ENCODE results near the gene CNTN4.

CNTN4 gene

GRCh38 chr3:2512881-2513280 is 414.2 kb downstream of the CNTN4 start:
- no peak overlapping the region for H3K4ac ChIP-seq (ENCODE audit: low read depth in 1 of 2, low read length in 2 of 2)
- H4K91ac ChIP-seq (ENCODE audit: low read length) = no peak overlapping the region
- no peak for DNase-seq
- no peak overlapping the region for H3K23ac ChIP-seq (ENCODE audit: low read length in 2 of 2)
- H3K9ac ChIP-seq (ENCODE audit: low read length) = no peak overlapping the region
- H3K79me1 ChIP-seq (replicated peaks; ENCODE audit: low read length, poor library complexity, severe bottlenecking) = no peaks in the 10 kb centered on the region
- no peak overlapping the region for H3K14ac ChIP-seq (ENCODE audit: low read length in 2 of 2)
- H3K27me3 ChIP-seq (ENCODE audit: control insufficient read depth in 1 of 2, insufficient read depth in 1 of 2, low read length in 2 of 2) = no peaks in the 10 kb centered on the region
- no peak overlapping the region for H2BK15ac ChIP-seq (ENCODE audit: low read depth, poor library complexity, severe bottlenecking)
- no peak overlapping the region for H2BK5ac ChIP-seq (ENCODE audit: low read depth, low read length, poor library complexity, severe bottlenecking)
- no peak overlapping the region for H2BK12ac ChIP-seq (ENCODE audit: low read length in 2 of 2)
- no peak overlapping the region for H3K27ac ChIP-seq (ENCODE audit: low read length, poor library complexity, severe bottlenecking)
- no peaks in the 10 kb centered on the region for H3K4me1 ChIP-seq (ENCODE audit: control insufficient read depth, insufficient read depth, low read depth, low read length)
- no peak overlapping the region for H2AK5ac ChIP-seq (ENCODE audit: low read length, severe bottlenecking)
- no peaks in the 10 kb centered on the region for H3K9me3 ChIP-seq (ENCODE audit: control insufficient read depth, low read length)
- peak overlapping the region in 1 of 2 experiments; percentile 29 for H3K18ac ChIP-seq (ENCODE audit: low read depth in 1 of 2, low read length in 2 of 2)
- H2BK120ac ChIP-seq (ENCODE audit: low read depth, low read length) = no peak overlapping the region
- H4K8ac ChIP-seq (ENCODE audit: low read length) = no peak overlapping the region
- no peak overlapping the region for H2AFZ ChIP-seq (ENCODE audit: low read depth, low read length)
- no peak overlapping the region for H3K4me2 ChIP-seq (ENCODE audit: low read length, poor library complexity, severe bottlenecking)
- 79% methylated on average over 2 of the region's 2 CpGs for WGBS
- no peak overlapping the region for H3K4me3 ChIP-seq (ENCODE audit: insufficient read depth in 1 of 2, low read depth in 1 of 2, low read length in 2 of 2)
- H3K36me3 ChIP-seq (ENCODE audit: control insufficient read depth in 1 of 2, insufficient read depth in 2 of 2, low read depth in 1 of 2, low read length in 2 of 2) = no peaks in the 10 kb centered on the region

- H3K9me3 ChIP-seq (ENCODE audit: control insufficient read depth, low read length) = no peaks in the 10 kb centered on the region
- no peak overlapping the region for H4K8ac ChIP-seq (ENCODE audit: low read length)
- no peaks in the 10 kb centered on the region for H3K79me1 ChIP-seq (replicated peaks; ENCODE audit: low read length, poor library complexity, severe bottlenecking)
- WGBS = 4% methylated on average over 4 of the region's 4 CpGs
- no peak overlapping the region for H3K4me3 ChIP-seq (ENCODE audit: insufficient read depth in 1 of 2, low read depth in 1 of 2, low read length in 2 of 2)
- no peak overlapping the region for H2BK5ac ChIP-seq (ENCODE audit: low read depth, low read length, poor library complexity, severe bottlenecking)
- H3K14ac ChIP-seq (ENCODE audit: low read length in 2 of 2) = no peak overlapping the region
- no peak overlapping the region for H2BK12ac ChIP-seq (ENCODE audit: low read length in 2 of 2)
- no peak overlapping the region for H3K4me2 ChIP-seq (ENCODE audit: low read length, poor library complexity, severe bottlenecking)
- H3K4ac ChIP-seq (ENCODE audit: low read depth in 1 of 2, low read length in 2 of 2) = no peak overlapping the region
- H3K4me1 ChIP-seq (ENCODE audit: control insufficient read depth, insufficient read depth, low read depth, low read length) = no peaks in the 10 kb centered on the region
- no peak overlapping the region for H2AFZ ChIP-seq (ENCODE audit: low read depth, low read length)
- no peak overlapping the region for H4K91ac ChIP-seq (ENCODE audit: low read length)
- H2BK120ac ChIP-seq (ENCODE audit: low read depth, low read length) = no peak overlapping the region
- DNase-seq = no peak
- H3K23ac ChIP-seq (ENCODE audit: low read length in 2 of 2) = no peak overlapping the region
- no peak overlapping the region for H3K27ac ChIP-seq (ENCODE audit: low read length, poor library complexity, severe bottlenecking)
- H3K18ac ChIP-seq (ENCODE audit: low read depth in 1 of 2, low read length in 2 of 2) = no peak overlapping the region
- H2BK15ac ChIP-seq (ENCODE audit: low read depth, poor library complexity, severe bottlenecking) = no peak overlapping the region
- H3K9ac ChIP-seq (ENCODE audit: low read length) = no peak overlapping the region
- H3K27me3 ChIP-seq (ENCODE audit: control insufficient read depth in 1 of 2, insufficient read depth in 1 of 2, low read length in 2 of 2) = no peaks in the 10 kb centered on the region
- no peaks in the 10 kb centered on the region for H3K36me3 ChIP-seq (ENCODE audit: control insufficient read depth in 1 of 2, insufficient read depth in 2 of 2, low read depth in 1 of 2, low read length in 2 of 2)
- H2AK5ac ChIP-seq (ENCODE audit: low read length, severe bottlenecking) = no peak overlapping the region
Observed at GRCh38 chr3:2513986-2514385, 415.3 kb downstream of the CNTN4 start.

GRCh38 chr3:2516762-2517441 is 418.2 kb downstream of the CNTN4 start:
- WGBS = no CpG with 5 or more reads among the region's 1 CpG
- Histone ChIP-seq H3K4ac (ENCODE audit: low read depth in 1 of 2, low read length in 2 of 2) (no peak overlapping the region), H3K18ac (ENCODE audit: low read depth in 1 of 2, low read length in 2 of 2) (no peak overlapping the region), H3K9ac (ENCODE audit: low read length) (no peak overlapping the region), H3K36me3 (ENCODE audit: control insufficient read depth in 1 of 2, insufficient read depth in 2 of 2, low read depth in 1 of 2, low read length in 2 of 2) (no peaks in the 10 kb centered on the region), H3K4me3 (ENCODE audit: insufficient read depth in 1 of 2, low read depth in 1 of 2, low read length in 2 of 2) (no peak overlapping the region), H2BK15ac (ENCODE audit: low read depth, poor library complexity, severe bottlenecking) (no peak overlapping the region), H2AFZ (ENCODE audit: low read depth, low read length) (no peak overlapping the region), H3K9me3 (ENCODE audit: control insufficient read depth, low read length) (peaks cover 4% of the 10 kb centered on the region), H4K91ac (ENCODE audit: low read length) (no peak overlapping the region), H3K4me1 (ENCODE audit: control insufficient read depth, insufficient read depth, low read depth, low read length) (no peaks in the 10 kb centered on the region), H4K8ac (ENCODE audit: low read length) (no peak overlapping the region), H3K27ac (ENCODE audit: low read length, poor library complexity, severe bottlenecking) (no peak overlapping the region), H3K23ac (ENCODE audit: low read length in 2 of 2) (no peak overlapping the region), H3K79me1 (replicated peaks; ENCODE audit: low read length, poor library complexity, severe bottlenecking) (no peaks in the 10 kb centered on the region), H2AK5ac (ENCODE audit: low read length, severe bottlenecking) (no peak overlapping the region), H2BK5ac (ENCODE audit: low read depth, low read length, poor library complexity, severe bottlenecking) (no peak overlapping the region), H2BK120ac (ENCODE audit: low read depth, low read length) (no peak overlapping the region), H3K4me2 (ENCODE audit: low read length, poor library complexity, severe bottlenecking) (no peak overlapping the region), H3K27me3 (ENCODE audit: control insufficient read depth in 1 of 2, insufficient read depth in 1 of 2, low read length in 2 of 2) (no peaks in the 10 kb centered on the region), H2BK12ac (ENCODE audit: low read length in 2 of 2) (no peak overlapping the region), H3K14ac (ENCODE audit: low read length in 2 of 2) (no peak overlapping the region)
- DNase-seq = no peak

- WGBS = 0% methylated on average over 4 of the region's 5 CpGs
- no peaks in the 10 kb centered on the region for H3K27me3 ChIP-seq (ENCODE audit: control insufficient read depth in 1 of 2, insufficient read depth in 1 of 2, low read length in 2 of 2)
Observed at GRCh38 chr3:2517500-2518172, 419.0 kb downstream of the CNTN4 start.

More at GRCh38 chr3:2517500-2518172, 419.0 kb downstream of the CNTN4 start:
- peak; percentile 73 for DNase-seq
- Histone ChIP-seq H3K36me3 (ENCODE audit: control insufficient read depth in 1 of 2, insufficient read depth in 2 of 2, low read depth in 1 of 2, low read length in 2 of 2) (no peaks in the 10 kb centered on the region), H3K27ac (ENCODE audit: low read length, poor library complexity, severe bottlenecking) (no peak overlapping the region), H2BK120ac (ENCODE audit: low read depth, low read length) (no peak overlapping the region), H2AK5ac (ENCODE audit: low read length, severe bottlenecking) (no peak overlapping the region), H4K91ac (ENCODE audit: low read length) (no peak overlapping the region), H2BK12ac (ENCODE audit: low read length in 2 of 2) (peak overlapping the region in 1 of 2 experiments; percentile 24), H3K9me3 (ENCODE audit: control insufficient read depth, low read length) (peaks cover 4% of the 10 kb centered on the region), H3K14ac (ENCODE audit: low read length in 2 of 2) (no peak overlapping the region), H3K23ac (ENCODE audit: low read length in 2 of 2) (no peak overlapping the region), H3K79me1 (replicated peaks; ENCODE audit: low read length, poor library complexity, severe bottlenecking) (no peaks in the 10 kb centered on the region), H4K8ac (ENCODE audit: low read length) (no peak overlapping the region), H2BK5ac (ENCODE audit: low read depth, low read length, poor library complexity, severe bottlenecking) (no peak overlapping the region), H3K4me3 (ENCODE audit: insufficient read depth in 1 of 2, low read depth in 1 of 2, low read length in 2 of 2) (no peak overlapping the region), H3K9ac (ENCODE audit: low read length) (no peak overlapping the region), H3K18ac (ENCODE audit: low read depth in 1 of 2, low read length in 2 of 2) (peak overlapping the region in 1 of 2 experiments; percentile 66), H2BK15ac (ENCODE audit: low read depth, poor library complexity, severe bottlenecking) (peak overlapping the region; percentile 67), H3K4me2 (ENCODE audit: low read length, poor library complexity, severe bottlenecking) (no peak overlapping the region), H2AFZ (ENCODE audit: low read depth, low read length) (no peak overlapping the region), H3K4ac (ENCODE audit: low read depth in 1 of 2, low read length in 2 of 2) (peak overlapping the region in 1 of 2 experiments; percentile 67), H3K4me1 (ENCODE audit: control insufficient read depth, insufficient read depth, low read depth, low read length) (no peaks in the 10 kb centered on the region)
